HCT116 (cell line): Measurements from ENCODE around the gene SYTL2.

ENCODE experiments used
- CTCF ChIP-seq, 3 experiments: fragments of 200-600 bp in 1 of 3; sonication (generic) in 1 of 3; IDR thresholded peaks in 2 of 3; conservative IDR thresholded peaks in 1 of 3; 2 replicates each; pipeline ENCODE4 v1.5.1; 2012 to 2017; ENCODE audit warnings: low read depth in 2 of 3, low read length in 2 of 3, antibody characterized with exemption in 1 of 3, borderline replicate concordance in 1 of 3, control low read depth in 1 of 3, mild to moderate bottlenecking in 1 of 3, mixed read lengths in 1 of 3, mixed run types in 1 of 3, moderate library complexity in 1 of 3; ENCODE audit not compliant: insufficient read depth in 1 of 3
- EZH2 ChIP-seq: fragments of 200-600 bp; sonication (generic); IDR thresholded peaks from 2 replicates; pipeline ENCODE4 v1.6.1; 2017; ENCODE audit warnings: antibody characterized with exemption, mixed run types
- POLR2A ChIP-seq: IDR thresholded peaks from 2 replicates; pipeline ENCODE4 v1.7.0; 2011; ENCODE audit warnings: borderline replicate concordance; ENCODE audit not compliant: insufficient read depth, insufficient read length; ENCODE audit errors: extremely low read depth

- TF ChIP-seq CTCF (IDR thresholded peaks at IDR 0.05 in 2 of 3, conservative IDR thresholded peaks at IDR 0.05 in 1 of 3; ENCODE audit: borderline replicate concordance in 1 of 3, insufficient read depth in 1 of 3, low read depth in 2 of 3, low read length in 2 of 3) (no peak), EZH2 (no peak), POLR2A (no peak)
Measured at GRCh38 chr11:85680897-85681296, 130.0 kb downstream of the SYTL2 start.
